Left ventricle myocardium inferior (tissue), 1 donor: ENCODE measurements around the gene PLEKHG4B. TPM values are rescaled to one million over a fixed set of nuclear protein-coding genes. Genes with fewer than 3 reads are reported as not detected.

ENCODE experiments used
- DNase-seq: peaks from one replicate; pipeline ENCODE4 v3.0.0-alpha.2; 2020
- H3K27ac ChIP-seq: fragments of 200-600 bp; replicated peaks from 2 replicates; pipeline ENCODE4 v1.8.0; 2021
- H3K27me3 ChIP-seq: fragments of 200-600 bp; 2 replicates; pipeline ENCODE4 v1.8.0; 2021; ENCODE audit warnings: low read depth
- H3K36me3 ChIP-seq: fragments of 200-600 bp; 2 replicates; pipeline ENCODE4 v1.8.0; 2021
- H3K4me1 ChIP-seq: fragments of 200-600 bp; 2 replicates; pipeline ENCODE4 v1.8.0; 2021
- H3K4me3 ChIP-seq: fragments of 200-600 bp; 2 replicates; pipeline ENCODE4 v1.8.0; 2021; ENCODE audit warnings: mild to moderate bottlenecking, moderate library complexity
- H3K9me3 ChIP-seq: fragments of 200-600 bp; replicated peaks from 2 replicates; pipeline ENCODE4 v1.8.0; 2021
- intact Hi-C: fragments of 100-400 bp; cut with micrococcal nuclease; formaldehyde crosslinking; loops from one replicate; pipeline ENCODE4 v1.11.0; 2022
- total RNA-seq: library from RNA; stranded (reverse); fragmentation: NEBNext Ultra II Directional; extraction: Animal tissue kit (Norgen Biotek cat#: 25700); gene quantifications from one replicate; pipeline ENCODE4 v1.2.1, GENCODE V29; 2021
- TF ChIP-seq, protein P1 (sequence below): fragments of 200-600 bp; IDR thresholded peaks from 2 replicates; pipeline ENCODE4 v1.8.0; 2021; ENCODE audit warnings: antibody characterized with exemption, mild to moderate bottlenecking, borderline replicate concordance
- donor health status: DM: no; HTN: yes; CAD: no; lungs with severe emphysema.

The PLEKHG4B gene
- total RNA-seq, 1 donor from 2014 or later = not detected

DNA sequence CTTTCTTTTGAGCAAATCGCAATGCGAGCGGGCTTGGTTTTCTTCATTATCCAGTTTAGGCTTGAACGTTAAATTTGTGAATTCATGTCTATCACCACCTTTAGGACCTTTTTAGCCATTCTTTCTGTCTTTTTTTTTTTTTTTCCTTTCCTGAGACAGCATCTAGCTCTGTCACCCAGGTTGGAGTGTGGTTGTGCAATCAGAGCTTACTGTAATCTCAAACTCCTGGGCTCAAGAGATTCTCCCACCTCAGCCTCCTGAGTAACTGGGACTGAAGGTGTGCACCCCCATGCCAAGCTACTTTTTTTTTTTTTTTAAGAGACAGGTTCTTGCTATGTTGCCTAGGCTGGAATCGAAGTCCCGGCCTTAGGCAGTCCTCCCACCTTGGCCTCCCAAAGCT is 60.1 kb downstream of the PLEKHG4B start:
- Histone ChIP-seq H3K36me3 (no peaks in the 10 kb centered on the region), H3K4me3 (no peak overlapping the region), H3K4me1 (no peaks in the 10 kb centered on the region), H3K27me3 (peaks cover 20% of the 10 kb centered on the region), H3K27ac (no peak overlapping the region), H3K9me3 (peaks cover 24% of the 10 kb centered on the region)
- TF ChIP-seq, protein P1, sequence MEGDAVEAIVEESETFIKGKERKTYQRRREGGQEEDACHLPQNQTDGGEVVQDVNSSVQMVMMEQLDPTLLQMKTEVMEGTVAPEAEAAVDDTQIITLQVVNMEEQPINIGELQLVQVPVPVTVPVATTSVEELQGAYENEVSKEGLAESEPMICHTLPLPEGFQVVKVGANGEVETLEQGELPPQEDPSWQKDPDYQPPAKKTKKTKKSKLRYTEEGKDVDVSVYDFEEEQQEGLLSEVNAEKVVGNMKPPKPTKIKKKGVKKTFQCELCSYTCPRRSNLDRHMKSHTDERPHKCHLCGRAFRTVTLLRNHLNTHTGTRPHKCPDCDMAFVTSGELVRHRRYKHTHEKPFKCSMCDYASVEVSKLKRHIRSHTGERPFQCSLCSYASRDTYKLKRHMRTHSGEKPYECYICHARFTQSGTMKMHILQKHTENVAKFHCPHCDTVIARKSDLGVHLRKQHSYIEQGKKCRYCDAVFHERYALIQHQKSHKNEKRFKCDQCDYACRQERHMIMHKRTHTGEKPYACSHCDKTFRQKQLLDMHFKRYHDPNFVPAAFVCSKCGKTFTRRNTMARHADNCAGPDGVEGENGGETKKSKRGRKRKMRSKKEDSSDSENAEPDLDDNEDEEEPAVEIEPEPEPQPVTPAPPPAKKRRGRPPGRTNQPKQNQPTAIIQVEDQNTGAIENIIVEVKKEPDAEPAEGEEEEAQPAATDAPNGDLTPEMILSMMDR = no peak
- no peak for DNase-seq
- intact Hi-C loops = no loop called here

- Histone ChIP-seq H3K36me3 (no peaks in the 10 kb centered on the region), H3K9me3 (peaks cover 13% of the 10 kb centered on the region), H3K27ac (no peak overlapping the region), H3K4me1 (no peaks in the 10 kb centered on the region), H3K27me3 (peaks cover 24% of the 10 kb centered on the region), H3K4me3 (no peak overlapping the region)
- TF ChIP-seq, protein P1 = no peak
- intact Hi-C loops = no loop called here
- no peak for DNase-seq
These were observed 61.3 kb downstream of the PLEKHG4B start for GRCh38 chr5:153256-153655.

DNA sequence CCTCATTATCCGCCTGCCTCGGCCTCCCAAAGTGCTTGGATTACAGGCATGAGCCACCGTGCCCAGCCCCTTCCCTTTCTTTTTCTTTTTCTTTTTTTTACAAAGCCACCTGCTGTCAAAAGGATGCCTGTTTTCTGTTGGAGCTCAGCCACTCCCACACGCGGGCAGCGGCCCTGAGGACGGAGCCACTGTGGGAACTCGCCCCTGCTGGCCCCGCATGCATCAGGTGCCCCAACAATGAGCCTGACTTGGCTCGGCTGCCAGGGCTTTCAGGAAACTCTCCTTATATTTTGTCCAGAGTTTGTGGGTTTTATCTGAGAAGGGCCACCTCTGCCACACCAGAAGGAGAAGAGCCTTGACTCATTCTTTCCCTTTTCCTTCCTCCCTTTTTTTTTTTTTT is 62.3 kb downstream of the PLEKHG4B start:
- Histone ChIP-seq H3K9me3 (peaks cover 3% of the 10 kb centered on the region), H3K27ac (no peak overlapping the region), H3K36me3 (no peaks in the 10 kb centered on the region), H3K4me3 (no peak overlapping the region), H3K4me1 (no peaks in the 10 kb centered on the region), H3K27me3 (peaks cover 34% of the 10 kb centered on the region)
- TF ChIP-seq, protein P1 = no peak
- intact Hi-C loops = no loop called here
- DNase-seq = no peak

DNA sequence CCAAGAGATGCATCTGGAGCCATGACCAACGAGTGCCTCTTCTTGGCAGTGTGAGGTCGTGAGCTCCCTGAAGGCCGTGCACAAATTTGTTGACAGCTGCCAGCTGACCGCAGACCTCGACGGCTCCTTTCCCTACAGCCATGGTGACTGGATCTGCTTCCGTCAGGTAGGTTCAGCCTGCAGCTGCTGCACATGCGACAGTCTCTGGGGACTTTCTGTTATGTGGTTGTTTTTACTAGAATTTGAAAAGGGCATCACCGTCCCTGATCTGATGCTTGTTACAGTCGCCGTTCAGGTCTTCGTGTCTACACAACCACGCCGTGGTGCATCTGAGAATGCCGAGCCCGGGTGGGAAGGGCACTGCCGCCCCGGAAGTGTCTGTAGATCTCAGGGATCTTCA is 62.9 kb downstream of the PLEKHG4B start:
- DNase-seq = no peak
- no peaks in the 10 kb centered on the region for H3K9me3 ChIP-seq

DNA sequence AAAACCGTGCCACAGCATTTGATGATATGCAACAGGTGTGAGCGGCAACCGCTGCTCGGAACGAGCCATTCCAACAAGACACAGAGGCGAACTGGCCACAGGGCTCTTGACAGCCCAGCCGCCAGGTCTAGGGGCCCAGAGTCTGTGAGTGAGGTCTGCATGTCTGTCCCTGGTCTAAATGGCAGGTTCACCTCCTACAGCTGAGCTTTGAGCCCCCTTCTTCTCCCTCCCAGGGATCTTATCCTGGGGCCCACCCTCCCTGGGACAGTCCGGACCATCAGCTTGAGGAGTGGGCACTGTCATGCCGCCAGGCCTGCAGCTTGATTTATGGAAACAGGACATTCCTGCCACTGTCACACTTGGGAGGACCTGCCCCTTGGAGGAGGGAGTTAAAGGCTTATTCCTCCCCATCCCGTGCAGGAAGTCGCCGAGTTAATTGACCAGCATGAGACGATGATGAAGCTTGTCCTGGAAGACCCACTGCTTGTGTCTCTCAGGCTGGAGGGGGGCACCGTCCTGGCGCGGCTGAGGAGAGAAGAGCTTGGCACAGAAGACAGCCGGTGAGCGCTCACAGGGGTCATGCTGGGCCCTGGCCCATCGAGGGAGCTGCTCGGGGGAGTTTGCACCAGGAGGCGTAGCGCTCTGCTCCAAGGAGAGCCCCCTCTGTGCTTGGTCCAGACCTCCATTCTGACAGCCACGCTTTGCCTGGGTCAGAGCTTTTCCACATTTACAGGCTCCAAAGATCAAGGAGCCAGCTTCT is 63.9 kb downstream of the PLEKHG4B start:
- Histone ChIP-seq H3K27me3 (peaks cover 48% of the 10 kb centered on the region), H3K36me3 (no peaks in the 10 kb centered on the region), H3K4me1 (no peaks in the 10 kb centered on the region), H3K27ac (no peak overlapping the region), H3K4me3 (no peak overlapping the region), H3K9me3 (no peaks in the 10 kb centered on the region)
- DNase-seq = no peak
- intact Hi-C loops = no loop called here
- TF ChIP-seq, protein P1 = no peak

More for the DNA sequence above, 62.9 kb downstream of the PLEKHG4B start:
- intact Hi-C loops = no loop called here
- TF ChIP-seq, protein P1 = no peak
- Histone ChIP-seq H3K27ac (no peak overlapping the region), H3K4me3 (no peak overlapping the region), H3K27me3 (peaks cover 40% of the 10 kb centered on the region), H3K4me1 (no peaks in the 10 kb centered on the region), H3K36me3 (no peaks in the 10 kb centered on the region)
